Tibial artery (tissue), 4 donors: ENCODE data around the gene CDC16.

ENCODE experiments used
- DNase-seq, 2 donors: peaks; one replicate each; pipeline ENCODE4 v3.0.0-alpha.2; 2019
- H3K27ac ChIP-seq, 2 donors: fragments of 200-600 bp; sonication (generic) in 1 of 2; 1 replicate in 1 of 2; 2 replicates in 1 of 2; pipeline ENCODE4 v1.5.1; 2018 to 2019; ENCODE audit warnings: mild to moderate bottlenecking in 1 of 2
- H3K27me3 ChIP-seq, 2 donors: fragments of 200-600 bp; sonication (generic) in 1 of 2; one replicate each; pipeline versions ENCODE4 v1.5.1 to v1.6.0; 2016 to 2019
- H3K36me3 ChIP-seq, 3 donors: fragments of 200-600 bp; sonication (generic) in 2 of 3; one replicate each; pipeline ENCODE4 v1.5.1; 2016 to 2019; ENCODE audit warnings: mild to moderate bottlenecking in 2 of 3
- H3K4me1 ChIP-seq, 4 donors: fragments of 200-600 bp; sonication (generic) in 2 of 4; 1 replicate in 3 of 4; 2 replicates in 1 of 4; pipeline ENCODE4 v1.5.1; 2016 to 2019
- H3K4me3 ChIP-seq, 2 donors: fragments of 200-600 bp; sonication (generic) in 1 of 2; 1 replicate in 1 of 2; 2 replicates in 1 of 2; pipeline ENCODE4 v1.5.1; 2018 to 2019; ENCODE audit warnings: mild to moderate bottlenecking in 2 of 2
- H3K9me3 ChIP-seq, 3 donors: fragments of 200-600 bp; sonication (generic) in 1 of 3; one replicate each; pipeline ENCODE4 v1.5.1; 2016 to 2019
- intact Hi-C: fragments of 100-400 bp; cut with DNase I; formaldehyde crosslinking; loops from one replicate; pipeline ENCODE4 v1.15.0; 2023; ENCODE audit warnings: low total_unique reads
- TF ChIP-seq, protein P1 (sequence below), 2 experiments: fragments of 200-600 bp in 1 of 2; fragments of 450-650 bp in 1 of 2; IDR thresholded peaks; one replicate each; pipeline ENCODE4 v1.5.1; 2017 to 2019; ENCODE audit warnings: antibody characterized with exemption in 2 of 2, mild to moderate bottlenecking in 1 of 2, moderate library complexity in 1 of 2

CDC16 gene

GRCh38 chr13:114319441-114319913, 84.8 kb downstream of the CDC16 start:
- TF ChIP-seq, protein P1, sequence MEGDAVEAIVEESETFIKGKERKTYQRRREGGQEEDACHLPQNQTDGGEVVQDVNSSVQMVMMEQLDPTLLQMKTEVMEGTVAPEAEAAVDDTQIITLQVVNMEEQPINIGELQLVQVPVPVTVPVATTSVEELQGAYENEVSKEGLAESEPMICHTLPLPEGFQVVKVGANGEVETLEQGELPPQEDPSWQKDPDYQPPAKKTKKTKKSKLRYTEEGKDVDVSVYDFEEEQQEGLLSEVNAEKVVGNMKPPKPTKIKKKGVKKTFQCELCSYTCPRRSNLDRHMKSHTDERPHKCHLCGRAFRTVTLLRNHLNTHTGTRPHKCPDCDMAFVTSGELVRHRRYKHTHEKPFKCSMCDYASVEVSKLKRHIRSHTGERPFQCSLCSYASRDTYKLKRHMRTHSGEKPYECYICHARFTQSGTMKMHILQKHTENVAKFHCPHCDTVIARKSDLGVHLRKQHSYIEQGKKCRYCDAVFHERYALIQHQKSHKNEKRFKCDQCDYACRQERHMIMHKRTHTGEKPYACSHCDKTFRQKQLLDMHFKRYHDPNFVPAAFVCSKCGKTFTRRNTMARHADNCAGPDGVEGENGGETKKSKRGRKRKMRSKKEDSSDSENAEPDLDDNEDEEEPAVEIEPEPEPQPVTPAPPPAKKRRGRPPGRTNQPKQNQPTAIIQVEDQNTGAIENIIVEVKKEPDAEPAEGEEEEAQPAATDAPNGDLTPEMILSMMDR (IDR thresholded peaks at IDR 0.05): no peak
- peaks cover 34 to 37% (median 36%) of the 10 kb centered on the region in 3 donors for H3K36me3 ChIP-seq
- peaks cover 0 to 54% (median 39%) of the 10 kb centered on the region in 4 donors for H3K4me1 ChIP-seq
- no peak for DNase-seq
- intact Hi-C loops: no loop called here
- no peak overlapping the region for H3K4me3 ChIP-seq
- H3K27me3 ChIP-seq: no peaks in the 10 kb centered on the region
- no peaks in the 10 kb centered on the region for H3K9me3 ChIP-seq
- no peak overlapping the region for H3K27ac ChIP-seq

DNA sequence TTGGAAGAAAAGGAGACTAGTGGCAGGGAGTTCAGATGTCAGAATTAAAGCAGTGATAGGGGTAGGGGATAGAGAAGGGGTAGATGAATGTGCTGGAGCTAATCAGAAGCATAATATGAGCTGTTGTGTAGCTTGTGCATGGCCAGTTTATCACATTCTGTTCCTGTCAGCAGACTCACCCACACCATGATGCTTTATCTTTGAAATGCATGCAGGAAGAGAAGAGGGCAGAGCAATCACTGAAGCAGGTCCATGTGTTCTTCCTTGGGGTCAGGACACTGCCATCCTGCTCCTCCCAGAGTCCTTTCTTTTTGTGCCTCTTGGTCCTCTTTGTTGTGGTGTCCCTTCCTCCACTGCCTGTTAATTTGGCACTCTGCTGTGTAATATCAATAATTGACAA, 85.4 kb downstream of the CDC16 start:
- intact Hi-C loops: no loop called here
- Histone ChIP-seq H3K4me1 (peaks cover 0 to 52% (median 38%) of the 10 kb centered on the region in 4 donors), H3K27ac (no peak overlapping the region), H3K36me3 (peaks cover 40 to 43% (median 42%) of the 10 kb centered on the region in 3 donors), H3K4me3 (no peak overlapping the region), H3K9me3 (no peaks in the 10 kb centered on the region), H3K27me3 (no peaks in the 10 kb centered on the region)
- no peak for DNase-seq
- TF ChIP-seq, protein P1 (IDR thresholded peaks at IDR 0.05): no peak

DNA sequence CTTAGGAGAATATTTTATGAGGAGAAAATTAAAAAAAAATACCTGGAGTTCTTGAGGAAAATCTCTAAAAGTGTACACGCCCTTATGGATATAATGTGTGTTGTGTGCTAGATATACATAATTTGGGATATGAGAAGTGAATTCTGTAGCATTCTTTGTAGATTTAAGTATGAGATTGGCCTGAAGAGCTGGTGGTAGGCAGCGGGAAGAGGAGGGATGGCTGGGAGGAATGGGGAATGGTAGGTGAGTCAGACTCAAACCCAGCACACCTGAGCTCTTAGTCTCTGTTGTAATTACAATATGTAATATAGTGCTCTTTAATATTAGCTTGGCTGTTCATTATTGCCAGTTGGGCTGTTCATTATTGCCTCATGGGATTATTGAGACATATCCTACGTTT, 86.6 kb downstream of the CDC16 start:
- no peak overlapping the region for H3K4me3 ChIP-seq
- no peaks in the 10 kb centered on the region for H3K27me3 ChIP-seq
- H3K9me3 ChIP-seq: no peaks in the 10 kb centered on the region
- intact Hi-C loops: no loop called here
- no peak for DNase-seq
- TF ChIP-seq, protein P1 (IDR thresholded peaks at IDR 0.05): no peak
- H3K27ac ChIP-seq: no peak overlapping the region
- H3K4me1 ChIP-seq: peaks cover 0 to 40% (median 28%) of the 10 kb centered on the region in 4 donors
- peaks cover 50 to 51% (median 50%) of the 10 kb centered on the region in 3 donors for H3K36me3 ChIP-seq
